ENCODE measurements around the gene PCDHGA4.
"Not testable (repeated sequence)": the region's sequence is repeated elsewhere in the genome, so short reads cannot be mapped to it uniquely, and the experiment has no call there.

The PCDHGA4 gene

GRCh38 chr5:141384471-141385267, 29.8 kb downstream of the PCDHGA4 start:
- DNase-seq (ENCODE audit: low read depth) = no peak

- not testable (repeated sequence) for DNase-seq (ENCODE audit: low read depth)
Observed at GRCh38 chr5:141387557-141388311, 32.9 kb downstream of the PCDHGA4 start, which contains the start of gene PCDHGB4. TSS of gene PCDHGB4 (plus strand) at chr5:141387698. CDS start at chr5:141387885, 187 bp downstream.

- no peak for DNase-seq (ENCODE audit: low read depth)
Observed at GRCh38 chr5:141388661-141389060, 33.8 kb downstream of the PCDHGA4 start.

- no peak for DNase-seq (ENCODE audit: low read depth)
Observed at GRCh38 chr5:141389153-141390042, 34.6 kb downstream of the PCDHGA4 start.

- no peak for DNase-seq (ENCODE audit: low read depth)
Observed at GRCh38 chr5:141392429-141393198, 37.8 kb downstream of the PCDHGA4 start, which contains the start of gene PCDHGA8. TSS of gene PCDHGA8 (plus strand) at chr5:141392633. CDS start at chr5:141392814, 181 bp downstream.

GRCh38 chr5:141393267-141393666, 38.4 kb downstream of the PCDHGA4 start:
- no peak for DNase-seq (ENCODE audit: low read depth)

GRCh38 chr5:141394401-141395187, 39.8 kb downstream of the PCDHGA4 start:
- DNase-seq (ENCODE audit: low read depth) = not testable (repeated sequence)

- DNase-seq (ENCODE audit: low read depth) = not testable (repeated sequence)
Observed at GRCh38 chr5:141397756-141398551, 43.1 kb downstream of the PCDHGA4 start, which contains the start of gene PCDHGB5. TSS of gene PCDHGB5 (plus strand) at chr5:141397947. CDS start at chr5:141398128, 181 bp downstream.

GRCh38 chr5:141398608-141399007, 43.8 kb downstream of the PCDHGA4 start:
- DNase-seq (ENCODE audit: low read depth) = no peak

GRCh38 chr5:141399555-141400258, 44.9 kb downstream of the PCDHGA4 start:
- no peak for DNase-seq (ENCODE audit: low read depth)

GRCh38 chr5:141402553-141403243, 47.9 kb downstream of the PCDHGA4 start, which contains the start of gene PCDHGA9:
TSS of gene PCDHGA9 (plus strand) at chr5:141402778. CDS start at chr5:141402953, 175 bp downstream.
- DNase-seq (ENCODE audit: low read depth) = no peak

GRCh38 chr5:141403387-141403786, 48.6 kb downstream of the PCDHGA4 start:
- DNase-seq (ENCODE audit: low read depth) = no peak

Measured in activated T-cell treated with anti-CD3 and anti-CD28 coated beads for 1 hour (primary cell).